ENCODE results near the gene ETV3.
"Not testable (repeated sequence)": the region's sequence is repeated elsewhere in the genome, so short reads cannot be mapped to it uniquely, and the experiment has no call there.

The ETV3 gene

GRCh38 chr1:157105298-157105987 is 32.8 kb downstream of the ETV3 start:
- CTCF ChIA-PET: interaction anchor here (1.0 kb wide), 1 partner anchor 15 kb away, joined by 5 read pairs; no protein-coding TSS in a partner anchor
- TF ChIP-seq SP1 (IDR thresholded peaks at IDR 0.05) (no peak), TARDBP (IDR thresholded peaks at IDR 0.05) (no peak), ELF4 (IDR thresholded peaks at IDR 0.05) (no peak), CTBP1 (IDR thresholded peaks at IDR 0.05; ENCODE audit: borderline replicate concordance) (no peak), ZNF384 (IDR thresholded peaks at IDR 0.05) (no peak), SUZ12 (IDR thresholded peaks at IDR 0.05) (no peak), L3MBTL2 (conservative IDR thresholded peaks at IDR 0.05) (no peak), HDGF (IDR thresholded peaks at IDR 0.05; ENCODE audit: borderline replicate concordance) (no peak), ARNT (IDR thresholded peaks at IDR 0.05) (no peak), FOXA1 (IDR thresholded peaks at IDR 0.05) (no peak), BHLHE40 (IDR thresholded peaks at IDR 0.05; ENCODE audit: borderline replicate concordance) (no peak)
- TF ChIP-seq, protein P1, sequence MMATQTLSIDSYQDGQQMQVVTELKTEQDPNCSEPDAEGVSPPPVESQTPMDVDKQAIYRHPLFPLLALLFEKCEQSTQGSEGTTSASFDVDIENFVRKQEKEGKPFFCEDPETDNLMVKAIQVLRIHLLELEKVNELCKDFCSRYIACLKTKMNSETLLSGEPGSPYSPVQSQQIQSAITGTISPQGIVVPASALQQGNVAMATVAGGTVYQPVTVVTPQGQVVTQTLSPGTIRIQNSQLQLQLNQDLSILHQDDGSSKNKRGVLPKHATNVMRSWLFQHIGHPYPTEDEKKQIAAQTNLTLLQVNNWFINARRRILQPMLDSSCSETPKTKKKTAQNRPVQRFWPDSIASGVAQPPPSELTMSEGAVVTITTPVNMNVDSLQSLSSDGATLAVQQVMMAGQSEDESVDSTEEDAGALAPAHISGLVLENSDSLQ (IDR thresholded peaks at IDR 0.05): no peak
- no peak for DNase-seq (ENCODE audit: extremely low spot score)
- POLR2A ChIA-PET: no interaction called here

- POLR2A ChIA-PET: no interaction called here
These were observed 33.4 kb downstream of the ETV3 start for GRCh38 chr1:157104598-157105293.

DNA sequence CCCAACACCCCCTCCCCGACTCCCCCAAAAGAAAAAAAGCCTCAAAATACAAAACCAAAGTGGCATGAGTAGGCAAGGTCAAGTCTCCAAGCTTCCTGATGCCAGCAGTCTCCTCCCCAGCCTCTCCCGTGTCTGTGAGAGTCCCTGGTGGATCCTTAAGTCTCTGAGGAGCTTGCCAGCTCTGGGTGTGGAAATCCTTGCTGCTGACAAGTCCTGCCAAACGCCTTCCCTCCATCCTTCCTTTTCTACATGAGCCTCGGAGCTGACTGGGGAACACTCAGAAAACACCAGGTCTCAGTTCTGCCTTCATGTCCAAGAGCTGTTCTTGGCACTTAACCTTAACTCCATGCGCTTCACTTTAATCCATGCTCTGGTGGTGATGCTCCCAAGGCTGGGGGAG is 34.9 kb downstream of the ETV3 start:
- TF ChIP-seq LEF1 (IDR thresholded peaks at IDR 0.05; ENCODE audit: borderline replicate concordance) (no peak), BHLHE40 (IDR thresholded peaks at IDR 0.05; ENCODE audit: borderline replicate concordance) (no peak), ARNT (IDR thresholded peaks at IDR 0.05) (no peak), FOXA1 (IDR thresholded peaks at IDR 0.05) (no peak), TARDBP (IDR thresholded peaks at IDR 0.05) (no peak), HDGF (IDR thresholded peaks at IDR 0.05; ENCODE audit: borderline replicate concordance) (no peak), L3MBTL2 (conservative IDR thresholded peaks at IDR 0.05) (no peak), CTBP1 (IDR thresholded peaks at IDR 0.05; ENCODE audit: borderline replicate concordance) (no peak), SP1 (IDR thresholded peaks at IDR 0.05) (no peak), NFRKB (IDR thresholded peaks at IDR 0.05) (no peak), FOXK2 (IDR thresholded peaks at IDR 0.05) (no peak)
- ChIA-PET CTCF (interaction anchor here (0.7 to 2.4 kb wide), 5 partner anchors 13 to 53 kb away, joined by 3 to 14 read pairs (median 4); no protein-coding TSS in a partner anchor), POLR2A (interaction anchor here (1.2 to 1.3 kb wide), 2 partner anchors 34 to 35 kb away, joined by 4 to 5 read pairs; partner anchors contain the start of gene ETV3)
- DNase-seq (ENCODE audit: extremely low spot score): no peak

More at GRCh38 chr1:157104598-157105293, 33.4 kb downstream of the ETV3 start:
- CTCF ChIA-PET: interaction anchor here (1.0 kb wide), 1 partner anchor 14 kb away, joined by 5 read pairs; no protein-coding TSS in a partner anchor
- DNase-seq (ENCODE audit: extremely low spot score): no peak
- TF ChIP-seq NFRKB (IDR thresholded peaks at IDR 0.05) (no peak), L3MBTL2 (conservative IDR thresholded peaks at IDR 0.05) (no peak)

DNA sequence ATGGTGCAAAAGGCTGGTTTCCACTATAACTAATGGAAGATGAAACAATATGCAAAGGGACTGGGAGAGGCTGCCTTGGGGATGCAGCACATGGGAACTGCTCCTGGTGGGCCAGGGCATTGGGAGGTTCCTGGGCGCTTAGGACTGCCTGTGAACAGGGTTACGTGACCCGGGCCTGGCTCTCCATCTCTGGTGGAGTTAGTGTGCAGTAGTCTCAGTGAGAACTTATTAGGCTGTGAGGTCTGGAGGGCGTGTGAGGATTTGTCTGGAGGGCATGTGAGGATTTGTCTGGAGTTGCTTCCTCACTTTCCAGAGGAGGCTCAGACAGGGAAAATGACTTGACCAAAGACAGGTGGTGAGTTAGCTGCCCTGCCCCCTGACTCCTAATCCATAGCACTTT is 37.0 kb downstream of the ETV3 start:
- ChIA-PET POLR2A (no interaction called here), CTCF (no interaction called here)
- TF ChIP-seq FOXK2 (IDR thresholded peaks at IDR 0.05) (no peak), ELF4 (IDR thresholded peaks at IDR 0.05) (no peak), CTBP1 (IDR thresholded peaks at IDR 0.05; ENCODE audit: borderline replicate concordance) (no peak), FOXM1 (IDR thresholded peaks at IDR 0.05; ENCODE audit: borderline replicate concordance) (no peak), L3MBTL2 (conservative IDR thresholded peaks at IDR 0.05) (no peak), ARNT (IDR thresholded peaks at IDR 0.05) (no peak), HDGF (IDR thresholded peaks at IDR 0.05; ENCODE audit: borderline replicate concordance) (no peak), FOXA1 (IDR thresholded peaks at IDR 0.05) (no peak), ZNF384 (IDR thresholded peaks at IDR 0.05) (no peak), SP1 (IDR thresholded peaks at IDR 0.05) (no peak), TARDBP (IDR thresholded peaks at IDR 0.05) (no peak), LEF1 (IDR thresholded peaks at IDR 0.05; ENCODE audit: borderline replicate concordance) (no peak), SUZ12 (IDR thresholded peaks at IDR 0.05) (no peak), NFRKB (IDR thresholded peaks at IDR 0.05) (no peak), BHLHE40 (IDR thresholded peaks at IDR 0.05; ENCODE audit: borderline replicate concordance) (no peak)
- TF ChIP-seq, protein P1 (IDR thresholded peaks at IDR 0.05): no peak
- DNase-seq (ENCODE audit: extremely low spot score): no peak

GRCh38 chr1:157099633-157100009 is 38.6 kb downstream of the ETV3 start, which contains the start of gene ETV3L:
Gene ETV3L, minus strand, starts transcription at chr1:157099808. Its CDS starts 285 bp downstream, at chr1:157099523.
- ChIA-PET POLR2A (no interaction called here), CTCF (interaction anchor here (0.6 to 1.4 kb wide), 2 partner anchors 10 to 38 kb away, joined by 3 to 5 read pairs; no protein-coding TSS in a partner anchor)
- TF ChIP-seq FOXA1 (IDR thresholded peaks at IDR 0.05) (no peak), FOXK2 (IDR thresholded peaks at IDR 0.05) (no peak), SP1 (IDR thresholded peaks at IDR 0.05) (no peak), BHLHE40 (IDR thresholded peaks at IDR 0.05; ENCODE audit: borderline replicate concordance) (no peak), SUZ12 (IDR thresholded peaks at IDR 0.05) (no peak), ELF4 (IDR thresholded peaks at IDR 0.05) (no peak), LEF1 (IDR thresholded peaks at IDR 0.05; ENCODE audit: borderline replicate concordance) (no peak), CTBP1 (IDR thresholded peaks at IDR 0.05; ENCODE audit: borderline replicate concordance) (no peak)
- TF ChIP-seq, protein P1 (IDR thresholded peaks at IDR 0.05): no peak
- no peak for DNase-seq (ENCODE audit: extremely low spot score)

GRCh38 chr1:157098987-157099632 is 39.1 kb downstream of the ETV3 start:
- POLR2A ChIA-PET; DNase-seq (ENCODE audit: extremely low spot score): not testable (repeated sequence)
- CTCF ChIA-PET: interaction anchor here (1.4 kb wide), 1 partner anchor 9 kb away, joined by 5 read pairs; no protein-coding TSS in a partner anchor

All from HEK293T (cell line).